Thymus (tissue), 11 donors: Measurements from ENCODE around the gene KLF2. TPM values are rescaled to one million over a fixed set of nuclear protein-coding genes. Genes with fewer than 3 reads are reported as not detected.
"Not testable (repeated sequence)": the region's sequence is repeated elsewhere in the genome, so short reads cannot be mapped to it uniquely, and the experiment has no call there.

ENCODE experiments used
- DNase-seq, 9 donors: peaks; one replicate each; pipeline ENCODE4 v3.0.0-alpha.2; 2013; ENCODE audit warnings: low spot score in 9 of 9, low read depth in 6 of 9, missing footprints in 1 of 9
- H3K27ac ChIP-seq, 2 donors: one replicate each; pipeline ENCODE4 v1.5.1; 2013; ENCODE audit warnings: control low read depth in 1 of 2, low read depth in 1 of 2, low read length in 1 of 2, mild to moderate bottlenecking in 1 of 2, moderate library complexity in 1 of 2
- H3K27me3 ChIP-seq, 2 donors: one replicate each; pipeline ENCODE4 v1.5.1; 2013; ENCODE audit warnings: low read length in 1 of 2; ENCODE audit not compliant: control insufficient read depth in 2 of 2, insufficient read depth in 1 of 2
- H3K36me3 ChIP-seq, 2 donors: one replicate each; pipeline ENCODE4 v1.5.1; 2013; ENCODE audit warnings: low read length in 1 of 2, mild to moderate bottlenecking in 1 of 2, moderate library complexity in 1 of 2; ENCODE audit not compliant: control insufficient read depth in 2 of 2, insufficient read depth in 2 of 2
- H3K4me1 ChIP-seq, 2 donors: one replicate each; pipeline ENCODE4 v1.5.1; 2013; ENCODE audit warnings: low read length in 2 of 2; ENCODE audit not compliant: control insufficient read depth in 2 of 2, insufficient read depth in 2 of 2
- H3K4me3 ChIP-seq, 2 donors: one replicate each; pipeline ENCODE4 v1.5.1; 2013; ENCODE audit warnings: low read length in 2 of 2, control low read depth in 1 of 2, mild to moderate bottlenecking in 1 of 2
- H3K9me3 ChIP-seq, 2 donors: one replicate each; pipeline ENCODE4 v1.5.1; 2013; ENCODE audit warnings: low read length in 1 of 2, mild to moderate bottlenecking in 1 of 2; ENCODE audit not compliant: control insufficient read depth in 2 of 2, insufficient read depth in 1 of 2
- WGBS: extraction: QIAGEN DNeasy Blood & Tissue Kit; methylation state at CpG from one replicate; pipeline ENCODE4 v1.1.7; 2013; 5-methylcytosine and 5-hydroxymethylcytosine counted together
- polyA plus RNA-seq: library from polyadenylated mRNA; stranded (reverse); fragments of 200-250 nt; gene quantifications from one replicate; pipeline ENCODE4 v1.2.3, GENCODE V29; 2013
- total RNA-seq: library from RNA; stranded (reverse); fragments of 120-200 nt; gene quantifications from one replicate; pipeline ENCODE4 v1.2.4, GENCODE V29; 2013
- donor health status: healthy.

Gene KLF2
- total and polyA plus RNA-seq, 2 donors = 5.1 to 16.5 TPM

- DNase-seq = no peak
- WGBS = 91% methylated on average over 25 of the region's 25 CpGs
Measured at GRCh38 chr19:16301999-16302694, 22.5 kb upstream of the KLF2 start.

GRCh38 chr19:16303755-16304154, 20.9 kb upstream of the KLF2 start:
- no peaks in the 10 kb centered on the region for H3K9me3 ChIP-seq
- no peaks in the 10 kb centered on the region for H3K27me3 ChIP-seq
- DNase-seq = no peak
- no peak overlapping the region for H3K4me3 ChIP-seq
- H3K27ac ChIP-seq = no peak overlapping the region
- H3K4me1 ChIP-seq = no peaks in the 10 kb centered on the region
- no peaks in the 10 kb centered on the region for H3K36me3 ChIP-seq
- 94% methylated on average over 3 of the region's 3 CpGs for WGBS

More at GRCh38 chr19:16301999-16302694, 22.5 kb upstream of the KLF2 start:
- Histone ChIP-seq H3K4me3 (no peak overlapping the region), H3K9me3 (no peaks in the 10 kb centered on the region), H3K27me3 (no peaks in the 10 kb centered on the region), H3K4me1 (no peaks in the 10 kb centered on the region), H3K36me3 (no peaks in the 10 kb centered on the region), H3K27ac (no peak overlapping the region)

- not testable (repeated sequence) for H3K27ac ChIP-seq, H3K36me3 ChIP-seq, H3K9me3 ChIP-seq, H3K4me1 ChIP-seq, H3K4me3 ChIP-seq, H3K27me3 ChIP-seq, DNase-seq
- WGBS = 97% methylated on average over 2 of the region's 2 CpGs
Measured at GRCh38 chr19:16304511-16304910, 20.1 kb upstream of the KLF2 start.

GRCh38 chr19:16305060-16305459, 19.6 kb upstream of the KLF2 start:
- not testable (repeated sequence) for DNase-seq

GRCh38 chr19:16306728-16307402, 17.8 kb upstream of the KLF2 start:
- no peak for DNase-seq
- 96% methylated on average over 21 of the region's 21 CpGs for WGBS
- Histone ChIP-seq H3K9me3 (no peaks in the 10 kb centered on the region), H3K4me3 (no peak overlapping the region), H3K27me3 (no peaks in the 10 kb centered on the region), H3K27ac (no peak overlapping the region), H3K36me3 (no peaks in the 10 kb centered on the region), H3K4me1 (no peaks in the 10 kb centered on the region)

More at GRCh38 chr19:16305060-16305459, 19.6 kb upstream of the KLF2 start:
- H3K36me3 ChIP-seq, H3K4me1 ChIP-seq, H3K9me3 ChIP-seq, H3K4me3 ChIP-seq, H3K27ac ChIP-seq, H3K27me3 ChIP-seq: not testable (repeated sequence)
- WGBS = 95% methylated on average over 6 of the region's 6 CpGs

GRCh38 chr19:16308081-16308480, 16.5 kb upstream of the KLF2 start:
- no peak for DNase-seq
- no peak overlapping the region for H3K4me3 ChIP-seq
- no peak overlapping the region for H3K27ac ChIP-seq
- H3K9me3 ChIP-seq = no peaks in the 10 kb centered on the region
- 96% methylated on average over 5 of the region's 5 CpGs for WGBS
- no peaks in the 10 kb centered on the region for H3K27me3 ChIP-seq
- H3K4me1 ChIP-seq = no peaks in the 10 kb centered on the region
- H3K36me3 ChIP-seq = no peaks in the 10 kb centered on the region

GRCh38 chr19:16309643-16310042, 15.0 kb upstream of the KLF2 start:
- no peaks in the 10 kb centered on the region for H3K36me3 ChIP-seq
- H3K27me3 ChIP-seq = no peaks in the 10 kb centered on the region
- H3K4me1 ChIP-seq = no peaks in the 10 kb centered on the region
- no peak overlapping the region for H3K27ac ChIP-seq
- WGBS = 81% methylated on average over 3 of the region's 3 CpGs
- H3K4me3 ChIP-seq = no peak overlapping the region
- H3K9me3 ChIP-seq = no peaks in the 10 kb centered on the region
- no peak for DNase-seq

GRCh38 chr19:16315825-16316505, 8.7 kb upstream of the KLF2 start:
- WGBS = 84% methylated on average over 13 of the region's 13 CpGs
- Histone ChIP-seq H3K4me3 (no peak overlapping the region), H3K27me3 (peaks cover 2 to 7% of the 10 kb centered on the region in 2 donors), H3K36me3 (no peaks in the 10 kb centered on the region), H3K4me1 (peaks cover 5 to 25% of the 10 kb centered on the region in 2 donors), H3K9me3 (peaks cover 0 to 5% of the 10 kb centered on the region in 2 donors), H3K27ac (peak overlapping the region; percentile 52 to 60)
- no peak for DNase-seq

GRCh38 chr19:16316506-16316882, 8.1 kb upstream of the KLF2 start:
- H3K36me3 ChIP-seq = no peaks in the 10 kb centered on the region
- H3K4me3 ChIP-seq = no peak overlapping the region
- peak in 1 of 9 donors; percentile 48 for DNase-seq
- H3K27ac ChIP-seq = peak overlapping the region; percentile 52 to 60
- H3K9me3 ChIP-seq = peaks cover 0 to 5% of the 10 kb centered on the region in 2 donors
- 87% methylated on average over 3 of the region's 3 CpGs for WGBS
- peaks cover 2 to 12% of the 10 kb centered on the region in 2 donors for H3K27me3 ChIP-seq
- H3K4me1 ChIP-seq = peaks cover 5 to 25% of the 10 kb centered on the region in 2 donors
